CD4-positive, alpha-beta T cell treated with Interleukin-10 for 1 hour (primary cell): ENCODE results near the gene CNP.

Experiments
- DNase-seq: peaks from one replicate; pipeline ENCODE4 v3.0.0-alpha.2; 2020

The CNP gene

GRCh38 chr17:41973408-41973811, 6.8 kb downstream of the CNP start:
- no peak for DNase-seq

GRCh38 chr17:41974031-41974430, 7.4 kb downstream of the CNP start:
- DNase-seq: no peak

GRCh38 chr17:41974658-41975057, 8.1 kb downstream of the CNP start:
- DNase-seq: no peak

DNA sequence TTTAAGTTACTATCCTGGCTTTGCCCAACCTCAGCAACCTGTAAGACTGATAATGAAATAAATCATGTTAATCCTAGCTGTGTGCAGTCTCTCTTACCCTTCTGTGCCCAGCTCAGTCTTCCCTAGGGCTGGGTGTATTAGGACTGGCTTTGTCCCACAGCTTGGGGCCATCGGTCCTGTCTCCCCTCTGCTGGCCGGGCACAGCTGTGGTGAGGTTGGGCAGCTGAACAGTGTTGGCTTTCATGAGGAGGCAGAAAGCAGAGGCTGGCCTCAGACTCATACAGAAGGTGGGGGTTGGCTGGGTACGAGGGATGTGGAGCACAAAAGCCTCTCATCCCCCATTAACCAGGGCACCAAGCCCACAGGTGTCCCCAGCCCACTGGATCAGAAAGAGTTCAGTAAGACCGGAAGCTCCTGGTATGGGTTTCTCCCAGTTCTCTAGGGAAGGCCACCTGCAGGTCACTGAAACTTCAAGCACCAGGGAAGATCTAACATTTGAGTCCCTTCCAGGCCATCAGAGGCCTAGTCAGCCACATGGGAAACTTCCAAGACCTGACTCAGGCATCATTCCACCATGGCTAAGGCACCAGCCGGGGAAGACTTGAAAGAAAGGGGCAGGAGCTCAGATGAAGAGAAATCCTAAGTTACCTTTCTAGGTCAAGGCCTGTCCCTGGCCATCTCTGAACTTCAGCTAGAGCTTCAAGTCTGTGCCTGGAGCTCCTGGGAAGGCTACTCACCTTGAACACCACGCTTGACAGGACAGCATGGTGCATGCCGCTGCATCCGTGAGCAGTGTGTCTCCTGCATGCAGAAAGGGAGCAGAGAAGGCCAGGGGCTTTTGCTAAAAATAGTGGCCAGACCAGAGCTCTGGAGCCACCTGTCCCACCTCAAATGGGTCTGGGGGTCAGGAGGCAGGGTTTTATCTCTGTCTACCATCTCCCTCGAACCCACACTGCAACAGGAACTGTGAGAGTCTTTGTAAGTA, 8.8 kb downstream of the CNP start:
- no peak for DNase-seq

DNA sequence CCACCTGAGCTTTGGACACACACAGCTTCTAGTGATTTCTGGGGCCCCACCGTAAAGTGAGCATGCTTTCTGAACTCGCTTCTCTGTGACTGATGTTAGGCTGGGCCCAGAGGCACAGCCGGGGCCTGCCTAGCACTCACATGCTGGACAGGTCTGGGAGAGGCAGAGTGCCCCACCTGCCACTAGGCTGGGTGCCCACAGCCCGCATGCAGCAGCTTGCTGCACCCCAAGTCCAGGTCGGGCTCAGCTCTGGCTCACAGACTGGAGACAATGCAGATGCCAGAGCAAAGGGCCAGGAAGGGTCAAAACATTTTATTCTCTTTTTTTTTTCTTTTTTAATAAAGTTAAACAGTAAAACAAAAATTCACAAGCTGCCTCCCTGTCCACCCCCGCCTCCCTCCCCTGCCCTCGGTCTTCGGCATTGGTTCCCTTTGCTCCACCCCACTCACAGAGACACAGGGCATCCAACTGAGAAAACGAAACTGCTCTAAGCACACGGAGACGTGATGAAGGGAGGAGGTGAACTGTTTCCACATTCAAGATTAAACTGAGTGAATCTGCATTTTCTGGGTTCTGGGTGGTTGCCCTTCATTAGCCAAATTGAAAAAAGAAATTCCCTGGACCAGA, 9.7 kb downstream of the CNP start:
- no peak for DNase-seq

DNA sequence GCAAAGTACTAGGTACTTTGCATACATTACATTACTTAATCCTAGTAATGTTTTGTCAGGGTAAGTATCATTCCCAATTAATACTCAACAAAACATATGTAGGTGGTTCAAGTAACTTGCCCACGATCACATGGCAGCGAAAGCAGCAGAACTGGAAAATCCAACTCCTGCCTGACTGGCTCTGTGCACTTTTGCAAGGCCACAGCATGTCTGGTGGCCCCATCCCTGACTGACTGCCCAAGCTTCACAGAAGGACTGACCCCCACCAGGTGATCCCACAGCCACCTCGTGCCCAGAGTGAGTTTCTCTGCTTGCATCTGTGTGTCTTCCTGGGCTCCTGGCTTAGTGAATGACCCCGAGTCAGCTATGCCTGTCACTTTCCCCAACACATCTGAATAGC, 11.4 kb downstream of the CNP start:
- no peak for DNase-seq

- DNase-seq: no peak
Observed at GRCh38 chr17:41982026-41982760, 15.6 kb downstream of the CNP start.

DNA sequence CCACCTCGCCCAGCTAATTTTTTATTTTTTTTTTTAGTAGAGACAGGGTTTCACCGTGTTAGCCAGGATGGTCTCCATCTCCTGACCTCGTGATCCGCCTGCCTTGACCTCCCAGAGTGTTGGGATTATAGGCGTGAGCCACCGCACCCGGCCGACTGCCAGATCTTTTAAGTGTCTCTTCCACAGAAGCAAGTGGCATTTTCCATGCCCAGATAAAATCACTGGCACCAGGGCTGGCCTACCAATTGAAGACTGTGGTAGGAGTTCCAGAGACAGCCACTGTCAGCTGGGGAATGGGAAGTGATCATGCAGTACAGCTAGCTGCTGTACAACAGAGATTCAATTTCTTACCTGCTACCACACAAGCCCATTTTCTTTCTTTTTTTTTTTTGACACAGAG, 17.9 kb downstream of the CNP start:
- no peak for DNase-seq

GRCh38 chr17:41985919-41986318, 19.3 kb downstream of the CNP start:
- no peak for DNase-seq

- DNase-seq: no peak
Observed at GRCh38 chr17:41986634-41987033, 20.0 kb downstream of the CNP start.

DNA sequence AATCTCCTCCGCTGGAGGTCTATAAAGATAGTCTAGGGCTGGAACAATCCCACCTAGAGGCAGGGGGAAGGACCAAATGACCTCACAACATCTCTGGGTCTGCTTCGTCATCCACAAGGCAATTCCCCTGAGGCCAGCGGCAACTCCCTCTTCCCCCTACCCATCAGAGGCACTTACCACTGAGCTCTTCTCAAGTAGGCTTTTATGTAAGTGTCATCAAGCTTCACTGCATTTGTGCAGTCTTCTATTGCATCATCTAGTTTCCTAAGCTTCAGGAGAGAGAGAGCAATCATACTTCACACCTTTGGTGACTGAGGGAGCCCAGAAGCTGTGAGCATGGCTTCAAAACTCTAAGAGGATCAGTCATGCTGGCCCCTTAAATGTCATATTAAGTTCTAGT, 21.0 kb downstream of the CNP start:
- no peak for DNase-seq

DNA sequence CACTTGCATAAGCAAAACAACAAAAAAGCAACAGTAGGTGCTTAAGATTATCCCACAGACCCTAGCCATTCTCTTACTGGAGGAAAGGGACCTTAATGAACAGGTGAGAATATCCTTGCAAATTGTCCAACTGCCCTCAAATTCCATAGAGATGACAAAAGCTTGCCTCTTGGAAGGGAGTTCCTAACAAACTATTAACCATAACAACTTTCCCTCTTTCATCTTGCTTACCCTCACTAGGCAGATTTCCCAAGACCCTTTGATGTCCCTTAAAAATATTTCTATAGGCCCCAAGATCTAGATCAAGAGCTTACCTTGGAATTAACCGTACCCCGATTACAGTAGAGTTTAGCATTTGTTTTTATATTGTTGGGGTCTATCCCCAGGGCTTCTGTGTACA, 21.8 kb downstream of the CNP start:
- no peak for DNase-seq

GRCh38 chr17:41989702-41990419, 23.3 kb downstream of the CNP start:
- no peak for DNase-seq

DNA sequence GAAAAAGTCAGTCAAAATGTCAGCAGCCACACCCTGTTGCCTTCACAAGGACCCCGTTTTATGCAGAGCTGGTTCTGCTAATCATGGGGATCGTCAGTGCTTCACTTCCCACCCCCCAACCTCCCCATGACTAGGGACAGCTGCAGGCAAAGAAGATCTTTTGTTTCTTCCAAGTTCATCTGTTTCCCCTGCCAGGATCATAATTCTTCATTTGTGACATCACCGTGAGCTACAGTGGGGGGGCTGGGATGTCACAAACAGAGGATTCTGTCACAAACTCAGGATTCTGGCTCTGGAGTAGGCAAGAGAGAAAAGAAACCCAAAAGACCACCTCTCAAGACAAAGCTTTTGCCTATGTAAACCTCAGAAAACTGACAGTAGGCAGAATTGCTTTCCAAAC, 26.0 kb downstream of the CNP start:
- DNase-seq: no peak

DNA sequence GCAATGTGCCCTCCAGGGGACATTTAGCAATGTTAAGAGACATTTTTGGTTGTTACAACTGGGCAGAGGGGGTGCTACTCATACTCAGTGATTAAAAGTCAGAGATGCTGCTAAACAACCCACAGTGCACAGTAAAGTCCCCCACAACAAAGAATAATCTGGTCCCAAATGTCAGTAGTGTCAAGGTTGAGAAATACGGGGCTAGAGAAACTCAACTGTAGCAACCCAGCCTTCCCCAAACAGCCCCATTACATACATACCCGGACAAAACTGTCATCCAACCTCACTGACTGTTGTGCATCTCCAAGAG, 30.2 kb downstream of the CNP start:
- no peak for DNase-seq

DNA sequence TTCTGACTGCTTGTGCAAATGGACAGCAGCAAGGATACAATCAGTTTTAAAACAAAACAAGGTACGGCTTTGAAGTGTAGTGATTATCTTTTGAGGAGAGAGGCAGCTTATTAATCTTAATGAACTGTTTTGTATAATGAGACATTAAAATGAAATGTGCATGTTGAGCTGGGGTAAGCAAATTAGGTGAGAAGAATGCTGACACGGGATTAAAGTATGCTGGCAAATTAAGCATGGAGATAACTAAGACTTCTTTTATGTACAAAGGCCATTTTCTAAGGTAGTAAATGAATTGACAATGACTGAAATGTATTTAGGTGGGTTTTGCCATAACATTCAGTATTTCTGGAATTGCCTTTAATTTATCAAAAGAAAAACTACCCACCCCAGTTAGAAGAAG, 31.9 kb downstream of the CNP start:
- no peak for DNase-seq

- no peak for DNase-seq
Observed at GRCh38 chr17:42000413-42001133, 34.0 kb downstream of the CNP start.

- no peak for DNase-seq
Observed at GRCh38 chr17:42001729-42002128, 35.1 kb downstream of the CNP start.

DNA sequence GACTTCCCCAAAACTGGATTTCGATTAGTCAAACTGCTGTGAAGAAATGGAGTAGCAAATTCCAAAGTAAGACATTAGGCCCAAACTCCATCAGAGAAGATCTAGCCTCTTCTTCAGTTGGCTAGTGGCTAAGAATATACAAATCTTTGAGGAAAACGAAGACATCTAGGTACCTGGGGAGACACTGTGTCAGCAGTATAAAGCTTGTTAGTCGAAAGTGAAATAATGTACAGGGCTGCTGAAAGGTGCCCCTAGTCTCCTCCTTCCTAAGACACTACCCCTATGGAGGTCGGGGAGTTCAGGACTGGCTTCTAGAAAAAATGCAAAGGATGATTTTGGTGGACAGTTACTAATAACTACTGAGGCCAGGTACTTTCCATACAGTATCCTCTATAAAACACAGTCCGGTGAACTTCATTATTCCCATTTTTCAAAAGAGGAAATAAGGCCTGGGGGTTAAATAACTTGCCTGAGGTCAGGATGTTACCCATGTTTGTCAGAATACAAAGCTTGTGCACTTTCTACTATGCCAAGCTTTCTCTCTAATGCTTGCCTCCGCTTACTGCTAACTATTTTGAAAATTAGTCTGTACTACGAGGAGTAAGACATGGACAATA, 35.7 kb downstream of the CNP start:
- no peak for DNase-seq

DNA sequence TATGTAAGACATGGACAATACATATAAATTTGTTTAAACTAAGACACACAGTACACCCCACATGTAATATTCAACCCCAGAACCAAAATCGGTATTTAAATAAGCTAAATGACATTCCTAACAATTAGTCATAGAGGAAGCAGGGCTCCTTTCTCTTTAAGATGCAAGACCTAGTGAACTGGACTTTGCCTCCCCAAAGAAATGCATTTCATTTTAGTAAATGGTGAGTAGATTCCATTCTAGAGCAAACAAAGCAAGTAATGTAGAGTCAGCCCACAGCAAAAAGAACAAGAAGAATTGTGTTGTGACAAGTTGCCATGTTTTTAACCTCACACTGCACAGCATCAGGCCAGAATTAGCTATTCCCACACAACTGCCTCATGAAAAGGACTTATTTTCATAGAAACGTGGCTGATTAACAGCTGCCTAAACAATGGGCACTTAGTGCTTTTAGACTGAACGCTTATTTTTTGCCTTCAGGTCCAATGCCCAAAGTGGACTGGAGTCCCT, 36.3 kb downstream of the CNP start:
- no peak for DNase-seq

DNA sequence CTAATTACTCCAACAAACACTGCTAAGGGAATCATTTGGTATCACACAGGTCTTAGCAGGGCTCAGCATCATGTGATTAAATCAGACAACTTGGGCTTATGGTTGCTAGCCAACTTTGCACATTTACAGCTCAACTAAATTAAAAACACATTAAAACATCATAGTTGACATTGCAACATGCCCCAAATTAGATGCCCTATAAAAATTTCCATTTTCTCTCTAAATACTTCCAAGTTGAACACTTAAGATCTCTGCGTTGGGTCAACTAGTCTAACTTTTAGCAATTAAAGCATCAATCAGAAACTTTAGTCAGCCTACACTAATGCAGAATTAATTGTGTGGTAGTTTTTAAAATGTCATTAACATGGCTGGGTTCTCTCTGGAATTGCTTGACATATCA, 38.6 kb downstream of the CNP start:
- DNase-seq: no peak

GRCh38 chr17:42009170-42009569, 42.6 kb downstream of the CNP start:
- DNase-seq: no peak
